GM12873 (cell line): ENCODE measurements around the gene PSMB9.
A peak's percentile ranks its signal among the peaks of the same experiment; 100 is the strongest.

ENCODE experiments used
- TF ChIP-seq, protein P1 (sequence below): IDR thresholded peaks from 2 replicates; pipeline ENCODE4 v1.5.1; 2012; ENCODE audit warnings: low read depth, mild to moderate bottlenecking, moderate library complexity, low read length, control low read depth; ENCODE audit not compliant: insufficient read depth; ENCODE audit errors: missing control alignments

The PSMB9 gene

DNA sequence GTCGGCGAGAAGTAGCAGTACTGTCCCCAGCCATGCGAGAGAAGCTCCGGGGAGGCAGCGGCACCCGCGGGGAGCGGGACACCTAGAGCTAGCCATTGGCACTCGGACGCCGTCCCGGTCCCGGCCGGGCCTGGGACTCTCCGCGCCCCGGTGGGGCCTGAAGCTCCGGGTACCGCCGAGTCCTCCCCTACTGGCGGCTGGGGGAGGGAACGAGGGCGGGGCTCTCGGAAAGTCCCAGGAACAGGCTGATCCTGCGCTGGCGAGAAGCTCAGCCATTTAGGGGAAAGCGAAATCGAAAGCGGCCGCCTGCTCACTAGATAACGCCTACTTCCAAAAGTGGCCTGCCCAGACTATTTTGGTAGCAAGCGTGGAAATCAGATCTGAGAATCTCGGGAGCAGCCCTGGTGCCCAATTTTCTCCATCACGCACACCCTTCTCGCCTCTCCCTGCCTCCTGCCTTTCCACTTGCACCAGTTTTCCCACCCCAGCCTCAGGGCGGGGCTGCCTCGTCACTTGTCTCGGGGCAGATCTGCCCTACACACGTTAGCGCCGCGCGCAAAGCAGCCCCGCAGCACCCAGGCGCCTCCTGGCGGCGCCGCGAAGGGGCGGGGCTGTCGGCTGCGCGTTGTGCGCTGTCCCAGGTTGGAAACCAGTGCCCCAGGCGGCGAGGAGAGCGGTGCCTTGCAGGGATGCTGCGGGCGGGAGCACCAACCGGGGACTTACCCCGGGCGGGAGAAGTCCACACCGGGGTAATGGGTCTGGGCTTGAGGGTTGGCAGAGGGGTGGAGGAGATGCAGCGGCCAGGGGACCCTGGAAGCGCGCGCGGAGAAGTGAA is at the start of gene PSMB9, which contains the start of gene TAP1:
Gene PSMB9, plus strand, starts transcription at position 652 of the 835 bp plus-strand sequence. Its CDS starts 38 bp downstream, at position 690.
Gene TAP1, minus strand, starts transcription at position 164 of the 835 bp plus-strand sequence. Its CDS starts 68 bp downstream, at position 96.
- TF ChIP-seq, protein P1, sequence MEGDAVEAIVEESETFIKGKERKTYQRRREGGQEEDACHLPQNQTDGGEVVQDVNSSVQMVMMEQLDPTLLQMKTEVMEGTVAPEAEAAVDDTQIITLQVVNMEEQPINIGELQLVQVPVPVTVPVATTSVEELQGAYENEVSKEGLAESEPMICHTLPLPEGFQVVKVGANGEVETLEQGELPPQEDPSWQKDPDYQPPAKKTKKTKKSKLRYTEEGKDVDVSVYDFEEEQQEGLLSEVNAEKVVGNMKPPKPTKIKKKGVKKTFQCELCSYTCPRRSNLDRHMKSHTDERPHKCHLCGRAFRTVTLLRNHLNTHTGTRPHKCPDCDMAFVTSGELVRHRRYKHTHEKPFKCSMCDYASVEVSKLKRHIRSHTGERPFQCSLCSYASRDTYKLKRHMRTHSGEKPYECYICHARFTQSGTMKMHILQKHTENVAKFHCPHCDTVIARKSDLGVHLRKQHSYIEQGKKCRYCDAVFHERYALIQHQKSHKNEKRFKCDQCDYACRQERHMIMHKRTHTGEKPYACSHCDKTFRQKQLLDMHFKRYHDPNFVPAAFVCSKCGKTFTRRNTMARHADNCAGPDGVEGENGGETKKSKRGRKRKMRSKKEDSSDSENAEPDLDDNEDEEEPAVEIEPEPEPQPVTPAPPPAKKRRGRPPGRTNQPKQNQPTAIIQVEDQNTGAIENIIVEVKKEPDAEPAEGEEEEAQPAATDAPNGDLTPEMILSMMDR: peak; percentile 76

DNA sequence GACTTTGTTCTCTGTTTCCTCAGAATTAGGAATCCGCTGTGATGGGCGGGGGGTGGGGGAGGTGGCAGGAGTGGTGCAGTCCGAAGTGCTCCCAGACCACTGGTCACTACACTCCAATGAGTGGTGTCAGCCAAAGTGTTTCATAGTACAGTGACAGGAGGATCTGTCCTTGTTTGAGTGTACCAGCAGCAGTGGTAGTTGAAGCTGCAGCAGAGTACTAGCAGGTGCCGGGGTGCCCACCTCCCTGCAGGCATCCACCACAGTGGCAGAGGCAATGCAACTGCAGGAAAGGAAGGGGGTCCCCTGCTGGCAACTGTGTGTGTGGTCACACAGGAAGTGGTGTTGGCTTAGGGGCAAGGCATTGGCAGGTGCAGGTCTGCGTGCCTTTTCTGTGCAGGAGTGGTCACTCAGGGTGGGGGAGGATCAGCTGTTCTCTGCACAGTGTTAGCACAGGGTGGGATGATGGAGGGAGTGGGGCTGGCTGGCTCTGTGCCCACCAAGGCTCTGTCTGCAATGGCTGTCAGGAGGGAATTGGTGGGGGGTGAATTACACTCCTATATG is 46.9 kb upstream of the PSMB9 start:
- TF ChIP-seq, protein P1: no peak

DNA sequence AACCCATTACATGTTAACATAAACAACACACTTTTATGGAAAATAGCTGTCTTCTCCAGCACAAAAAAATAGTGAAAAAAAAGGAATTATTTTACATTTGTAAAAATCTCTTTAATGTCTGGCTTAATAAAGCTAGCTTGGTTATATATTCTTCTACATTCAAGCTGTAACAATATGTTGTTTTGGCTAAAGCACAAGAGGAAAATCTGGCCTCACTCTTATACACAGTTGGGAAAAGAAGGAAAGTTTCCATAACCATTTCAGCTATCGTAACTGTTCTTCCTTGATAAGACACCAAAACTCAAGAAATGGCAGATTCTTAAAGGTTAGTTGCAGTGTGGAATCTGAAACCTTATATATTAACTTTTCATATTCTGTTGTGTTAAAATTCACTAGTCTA is 44.8 kb upstream of the PSMB9 start:
- TF ChIP-seq, protein P1: no peak

DNA sequence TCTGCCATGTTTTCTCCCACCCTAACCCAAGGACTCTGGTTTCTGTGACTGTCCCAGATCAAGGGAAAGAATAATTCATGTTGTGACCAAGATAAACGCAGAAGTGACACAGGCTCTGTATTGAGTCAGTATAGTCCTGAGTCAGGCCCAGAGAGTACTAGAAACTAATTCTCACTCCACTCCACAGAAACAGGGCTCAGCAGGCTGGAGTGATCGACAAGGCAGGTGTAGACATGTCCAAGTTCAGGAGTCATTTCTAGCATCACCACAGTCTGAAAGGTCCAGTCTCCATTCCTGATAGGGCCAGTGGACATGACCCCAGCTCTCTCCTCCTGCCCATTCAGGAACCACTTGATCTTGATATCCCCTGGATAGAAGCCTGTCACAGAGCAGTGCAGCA is 39.8 kb upstream of the PSMB9 start:
- TF ChIP-seq, protein P1: no peak

DNA sequence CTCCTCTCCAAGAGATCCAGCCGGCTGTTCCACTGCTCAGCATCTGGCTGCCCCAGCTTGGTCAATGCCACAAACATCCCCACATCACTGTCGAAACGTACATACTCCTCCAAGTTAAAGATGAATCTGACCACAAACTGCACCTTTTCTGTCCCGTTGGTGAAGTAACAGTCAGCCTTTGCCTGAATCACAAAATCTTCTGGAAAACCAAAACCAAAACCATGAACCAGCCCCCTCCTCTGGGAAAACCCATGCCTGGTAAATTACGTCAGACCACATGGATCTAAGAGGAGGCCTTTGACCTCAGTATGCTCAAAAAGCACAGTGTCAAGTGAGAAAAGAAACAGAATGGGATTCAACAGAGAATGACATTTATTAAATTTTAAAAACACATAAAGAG is 38.9 kb upstream of the PSMB9 start:
- TF ChIP-seq, protein P1: no peak

DNA sequence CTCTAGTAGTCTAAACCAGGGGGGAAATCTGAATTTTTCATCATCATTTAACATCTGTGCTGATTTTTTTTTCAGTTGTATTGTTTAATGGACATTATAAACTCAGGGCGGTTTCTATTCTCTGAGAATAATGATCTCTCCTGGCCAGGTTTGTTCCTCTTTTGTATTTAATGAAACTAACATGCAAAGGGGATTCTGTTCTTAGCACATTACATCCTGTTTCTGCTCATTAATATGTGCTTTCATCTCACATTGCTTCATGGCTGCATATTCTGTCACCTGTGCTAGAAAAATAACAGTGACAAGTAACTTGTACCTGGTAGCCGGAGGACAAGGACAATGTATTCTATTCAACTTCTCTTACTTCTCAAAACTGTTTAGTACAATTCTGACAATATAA is 38.0 kb upstream of the PSMB9 start:
- TF ChIP-seq, protein P1: no peak

DNA sequence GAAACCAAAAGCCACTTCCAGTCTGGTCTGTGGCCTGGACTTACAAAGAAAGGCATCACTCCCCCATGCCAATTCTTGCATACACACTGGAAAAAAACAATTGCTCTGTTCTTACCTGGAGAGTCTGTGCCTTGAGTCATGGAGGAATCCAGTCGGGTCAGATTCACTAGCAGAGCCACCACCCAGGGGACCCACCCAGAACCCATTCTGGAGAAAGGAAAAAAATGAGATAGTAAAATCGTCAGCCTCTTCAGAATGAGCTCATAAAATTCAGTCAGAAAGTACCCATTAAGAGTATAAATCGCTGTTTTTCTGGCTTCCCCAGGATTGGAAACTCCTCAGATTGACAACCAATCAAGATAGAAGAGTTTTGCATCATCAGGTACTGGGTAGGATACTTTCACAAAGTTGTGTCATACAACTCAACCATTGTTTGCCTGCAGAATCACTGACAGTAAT is 37.2 kb upstream of the PSMB9 start, which contains the start of gene HLA-DOB:
Gene HLA-DOB, minus strand, starts transcription at position 257 of the 459 bp plus-strand sequence. Its CDS starts 51 bp downstream, at position 206.
- TF ChIP-seq, protein P1: no peak
